Heart right ventricle (tissue), 16 donors: ENCODE results near the gene FRS2. TPM values are rescaled to one million over a fixed set of nuclear protein-coding genes. Genes with fewer than 3 reads are reported as not detected.
"Not testable (repeated sequence)": the region's sequence is repeated elsewhere in the genome, so short reads cannot be mapped to it uniquely, and the experiment has no call there.

Experiments
- ATAC-seq, 8 donors: fragments of 200-7000 bp; cut with Tn5 transposase; one replicate each; pipeline ENCODE4 v1.9.1; 2020; ENCODE audit warnings: mild to moderate bottlenecking in 8 of 8, moderate library complexity in 8 of 8, moderate number of reproducible peaks in 1 of 8
- DNase-seq, 2 donors: peaks; one replicate each; pipeline ENCODE4 v3.0.0-alpha.2; 2020
- H3K27ac ChIP-seq, 10 donors: fragments of 200-600 bp; sonication (generic) in 2 of 10; one replicate each; pipeline versions ENCODE4 v1.5.0 to v1.8.0; 2020 to 2022; ENCODE audit warnings: mild to moderate bottlenecking in 3 of 10
- H3K27me3 ChIP-seq, 7 donors: fragments of 200-600 bp; one replicate each; pipeline ENCODE4 v1.8.0; 2021 to 2022; ENCODE audit warnings: mild to moderate bottlenecking in 2 of 7
- H3K36me3 ChIP-seq, 9 donors: fragments of 200-600 bp; sonication (generic) in 1 of 9; one replicate each; pipeline versions ENCODE4 v1.5.0 to v1.8.0; 2020 to 2022; ENCODE audit warnings: mild to moderate bottlenecking in 2 of 9
- H3K4me1 ChIP-seq, 9 donors: fragments of 200-600 bp; sonication (generic) in 1 of 9; one replicate each; pipeline versions ENCODE4 v1.5.0 to v1.8.0; 2020 to 2022; ENCODE audit warnings: mild to moderate bottlenecking in 4 of 9
- H3K4me3 ChIP-seq, 10 donors: fragments of 200-600 bp; sonication (generic) in 2 of 10; one replicate each; pipeline versions ENCODE4 v1.5.0 to v1.8.0; 2020 to 2022; ENCODE audit warnings: mild to moderate bottlenecking in 7 of 10, moderate library complexity in 2 of 10
- H3K9me3 ChIP-seq, 11 donors: fragments of 200-600 bp in 10 of 11; sonication (generic) in 2 of 11; one replicate each; pipeline versions ENCODE4 v1.5.0 to v1.8.0; 2013 to 2022; ENCODE audit warnings: mild to moderate bottlenecking in 2 of 11, control low read depth in 1 of 11, moderate library complexity in 1 of 11
- WGBS, 2 donors: extraction: QIAGEN DNeasy Blood & Tissue Kit; methylation state at CpG; one replicate each; pipeline ENCODE4 v1.1.7; 2013; ENCODE audit warnings: inconsistent platforms in 1 of 2; 5-methylcytosine and 5-hydroxymethylcytosine counted together
- intact Hi-C, 10 donors: fragments of 100-400 bp; cut with DNase I; formaldehyde crosslinking; loops; one replicate each; pipeline versions ENCODE4 v1.11.1 to v1.14.2; 2022
- polyA plus RNA-seq, 2 donors: library from polyadenylated mRNA; stranded (reverse); fragments of 200-250 nt; gene quantifications; one replicate each; pipeline ENCODE4 v1.2.3, GENCODE V29; 2013
- total RNA-seq, 10 donors: library from RNA; stranded (reverse); fragmentation: NEBNext Ultra II Directional in 3 of 10; extraction: Animal tissue kit (Norgen Biotek cat#: 25700) in 3 of 10; gene quantifications; one replicate each; pipeline versions ENCODE4 v1.2.1 to v1.2.4, GENCODE V29; 2021 to 2023
- TF ChIP-seq, protein P1 (sequence below), 9 donors: fragments of 200-600 bp; sonication (generic) in 2 of 9; IDR thresholded peaks; one replicate each; pipeline versions ENCODE4 v1.5.0 to v1.8.0; 2021 to 2022; ENCODE audit warnings: antibody characterized with exemption in 9 of 9, mild to moderate bottlenecking in 5 of 9, moderate library complexity in 1 of 9
- donor health status: Arrhythmogenic right ventricular cardiomyopathy.
- donor health status: ischemic (EF 13 %, LVEDD 7.1; RV severe dilation, severe dysfunction).
- donor health status: healthy with polysubstance abuse.
- donor health status: DM: no; HTN: yes; CAD: no.
- donor health status: DM: no; HTN: no; CAD: no.
- donor health status: ischemic (EF 25% LVEDD 6.9; RV normal size, moderate dysfunction).
- donor health status: ischemic (EF 25% LVEDD 5.7; RV mildly dilated, moderate dysfunction).
- donor health status: healthy.
- donor health status: DM: yes; HTN: yes; CAD: no.
- donor health status: Ischemic cardiomyopathy.
- donor health status: ischemic (EF 35%, LVEDD 5.7; RV mildly dilated, moderate dysfunction).
- donor health status: nonischemic (EF 11% LVEDD 7.7; RV severe dilation, severe dysfunction).
- donor health status: DM: yes; HTN: yes; CAD: no.
- donor health status: PGD.
- donor health status: ischemic (EF 29% LVEDD 5.4; RV normal size, mild dysfunction).
- donor health status: nonischemic (EF 23%, LVEDD 6.1; RV moderate dilation, normal function).

Gene FRS2
- total and polyA plus RNA-seq, 12 donors: 2.9 to 26.0 (median 19.7) TPM

DNA sequence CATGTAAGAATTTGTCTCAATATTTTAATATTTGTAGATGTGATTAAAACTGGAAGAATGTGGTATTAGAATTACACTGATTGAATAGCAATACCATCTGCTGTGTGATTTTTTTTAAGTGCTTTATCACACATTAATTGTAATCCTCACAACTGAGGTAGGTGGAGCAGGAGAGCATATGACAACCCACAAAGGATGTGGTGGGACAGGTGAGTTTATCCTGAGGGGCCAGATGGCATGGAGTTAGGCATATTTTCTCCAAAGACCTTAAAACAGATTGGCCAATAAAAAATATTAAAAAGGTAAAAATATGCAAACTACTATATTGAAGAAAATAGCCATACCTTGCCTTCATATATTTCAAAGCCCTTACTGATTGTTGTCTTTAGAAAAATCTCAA lies 132.8 kb downstream of the FRS2 start:
- ATAC-seq (no peak), DNase-seq (no peak)
- Histone ChIP-seq H3K9me3 (no peaks in the 10 kb centered on the region), H3K27me3 (no peaks in the 10 kb centered on the region), H3K4me1 (peaks cover 0 to 10% (median 0%) of the 10 kb centered on the region in 9 donors), H3K27ac (no peak overlapping the region), H3K4me3 (no peak overlapping the region), H3K36me3 (peaks cover 0 to 60% (median 32%) of the 10 kb centered on the region in 9 donors)
- TF ChIP-seq, protein P1, sequence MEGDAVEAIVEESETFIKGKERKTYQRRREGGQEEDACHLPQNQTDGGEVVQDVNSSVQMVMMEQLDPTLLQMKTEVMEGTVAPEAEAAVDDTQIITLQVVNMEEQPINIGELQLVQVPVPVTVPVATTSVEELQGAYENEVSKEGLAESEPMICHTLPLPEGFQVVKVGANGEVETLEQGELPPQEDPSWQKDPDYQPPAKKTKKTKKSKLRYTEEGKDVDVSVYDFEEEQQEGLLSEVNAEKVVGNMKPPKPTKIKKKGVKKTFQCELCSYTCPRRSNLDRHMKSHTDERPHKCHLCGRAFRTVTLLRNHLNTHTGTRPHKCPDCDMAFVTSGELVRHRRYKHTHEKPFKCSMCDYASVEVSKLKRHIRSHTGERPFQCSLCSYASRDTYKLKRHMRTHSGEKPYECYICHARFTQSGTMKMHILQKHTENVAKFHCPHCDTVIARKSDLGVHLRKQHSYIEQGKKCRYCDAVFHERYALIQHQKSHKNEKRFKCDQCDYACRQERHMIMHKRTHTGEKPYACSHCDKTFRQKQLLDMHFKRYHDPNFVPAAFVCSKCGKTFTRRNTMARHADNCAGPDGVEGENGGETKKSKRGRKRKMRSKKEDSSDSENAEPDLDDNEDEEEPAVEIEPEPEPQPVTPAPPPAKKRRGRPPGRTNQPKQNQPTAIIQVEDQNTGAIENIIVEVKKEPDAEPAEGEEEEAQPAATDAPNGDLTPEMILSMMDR (IDR thresholded peaks at IDR 0.05): no peak
- intact Hi-C loops: no loop called here

DNA sequence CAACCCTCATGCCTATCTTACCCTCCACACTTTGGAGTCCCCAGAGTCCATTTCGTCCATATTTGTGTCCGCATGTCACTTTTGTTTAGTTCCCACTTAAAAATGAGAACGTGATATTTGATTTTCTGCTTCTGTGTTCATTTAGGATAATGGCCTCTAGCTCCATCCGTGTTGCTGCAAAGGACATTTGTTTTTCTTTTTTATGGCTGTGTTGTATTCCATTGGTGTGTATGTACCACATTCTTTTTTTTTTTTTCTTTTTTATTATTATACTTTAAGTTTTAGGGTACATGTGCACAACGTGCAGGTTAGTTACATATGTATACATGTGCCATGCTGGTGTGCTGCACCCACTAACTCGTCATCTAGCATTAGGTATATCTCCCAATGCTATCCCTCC lies 133.4 kb downstream of the FRS2 start:
- H3K36me3 ChIP-seq: peaks cover 0 to 54% (median 28%) of the 10 kb centered on the region in 9 donors
- not testable (repeated sequence) for H3K4me3 ChIP-seq, H3K9me3 ChIP-seq

DNA sequence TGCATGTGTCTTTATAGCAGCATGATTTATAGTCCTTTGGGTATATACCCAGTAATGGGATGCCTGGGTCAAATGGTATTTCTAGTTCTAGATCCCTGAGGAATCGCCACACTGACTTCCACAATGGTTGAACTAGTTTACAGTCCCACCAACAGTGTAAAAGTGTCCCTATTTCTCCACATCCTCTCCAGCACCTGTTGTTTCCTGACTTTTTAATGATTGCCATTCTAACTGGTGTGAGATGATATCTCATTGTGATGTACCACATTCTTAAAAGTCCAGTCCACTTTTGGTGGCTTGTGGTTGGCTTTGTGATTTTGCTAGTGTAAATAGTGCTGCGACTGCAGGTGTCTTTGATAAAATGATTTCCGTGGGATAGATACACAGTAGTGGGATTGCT lies 134.1 kb downstream of the FRS2 start:
- DNase-seq, H3K27me3 ChIP-seq: not testable (repeated sequence)
- 84 to 87% methylated on average over 2 of the region's 3 CpGs for WGBS, 2 donors

More for the DNA sequence above, 133.4 kb downstream of the FRS2 start:
- H3K27me3 ChIP-seq, H3K27ac ChIP-seq, intact Hi-C loops, DNase-seq, H3K4me1 ChIP-seq, ATAC-seq: not testable (repeated sequence)
- WGBS, 2 donors: 97 to 99% methylated on average over 4 to 5 of the region's 6 CpGs

DNA sequence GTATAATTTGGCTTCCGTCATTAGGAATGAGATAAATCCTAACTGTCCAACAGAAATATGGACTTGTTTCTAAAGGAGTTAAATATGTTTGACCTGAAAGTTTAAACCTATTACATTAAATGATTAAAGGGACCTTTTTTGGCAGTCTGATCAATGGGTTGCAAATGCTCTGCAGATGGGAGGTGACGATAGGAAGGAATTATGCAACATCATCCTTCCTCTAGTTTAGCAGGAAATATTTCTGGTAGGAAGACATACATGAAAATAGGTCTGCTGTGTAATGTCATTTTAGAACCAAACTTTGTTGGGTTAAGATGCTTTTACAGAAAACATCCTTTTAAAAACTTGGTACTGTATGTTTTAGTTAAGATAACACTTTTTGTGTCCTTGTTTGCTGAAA lies 137.9 kb downstream of the FRS2 start:
- TF ChIP-seq, protein P1 (IDR thresholded peaks at IDR 0.05): no peak
- H3K27me3 ChIP-seq: no peaks in the 10 kb centered on the region
- peak overlapping the region in 7 of 10 donors; percentile 17 to 79 (median 65) for H3K27ac ChIP-seq
- H3K9me3 ChIP-seq: no peaks in the 10 kb centered on the region
- intact Hi-C loops: loop anchor here in 1 of 10 donors (5.0 kb wide), 1 partner anchor 34 kb away; no protein-coding TSS in a partner anchor
- DNase-seq (no peak), ATAC-seq (no peak)
- 24 to 30% methylated on average over 2 of the region's 2 CpGs for WGBS, 2 donors
- peak overlapping the region in 9 of 10 donors; percentile 27 to 56 (median 45) for H3K4me3 ChIP-seq
- H3K4me1 ChIP-seq: peaks cover 0 to 22% (median 5%) of the 10 kb centered on the region in 9 donors
- peaks cover 0 to 8% (median 0%) of the 10 kb centered on the region in 9 donors for H3K36me3 ChIP-seq

More for the DNA sequence above, 134.1 kb downstream of the FRS2 start:
- not testable (repeated sequence) for H3K4me3 ChIP-seq, H3K27ac ChIP-seq, H3K4me1 ChIP-seq, ATAC-seq, H3K9me3 ChIP-seq
- H3K36me3 ChIP-seq: peaks cover 0 to 47% (median 22%) of the 10 kb centered on the region in 9 donors
- intact Hi-C loops: loop anchor here in 1 of 10 donors (2.0 kb wide), 1 partner anchor 39 kb away; no protein-coding TSS in a partner anchor

DNA sequence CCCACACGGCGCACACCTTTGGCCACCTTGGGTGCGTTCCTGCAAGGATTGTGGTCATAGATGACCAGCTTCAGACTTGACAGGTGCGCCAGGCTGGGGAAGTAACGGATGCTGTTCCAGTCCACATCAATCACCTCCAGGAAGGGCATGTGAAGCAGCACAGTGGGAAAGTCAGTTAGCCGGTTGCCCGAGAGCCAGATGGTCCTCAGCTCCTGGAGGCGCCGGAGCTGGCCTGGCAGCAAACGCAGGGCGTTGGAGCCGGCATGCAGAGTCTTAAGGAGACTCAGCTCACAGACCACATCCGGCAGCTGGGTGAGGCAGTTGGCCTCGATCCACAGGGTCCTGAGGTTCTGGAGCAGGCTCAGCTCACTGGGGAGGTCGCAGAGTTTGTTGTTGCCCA lies 139.9 kb downstream of the FRS2 start:
- H3K27me3 ChIP-seq: no peaks in the 10 kb centered on the region
- H3K4me3 ChIP-seq: peak overlapping the region in 9 of 10 donors; percentile 27 to 56 (median 45)
- peaks cover 0 to 5% (median 0%) of the 10 kb centered on the region in 11 donors for H3K9me3 ChIP-seq
- TF ChIP-seq, protein P1 (IDR thresholded peaks at IDR 0.05): no peak
- peak in 7 of 8 donors; percentile 19 to 64 (median 31) for ATAC-seq
- no peak for DNase-seq
- 50 to 66% methylated on average over 15 of the region's 15 CpGs for WGBS, 2 donors
- H3K36me3 ChIP-seq: no peaks in the 10 kb centered on the region
- peak overlapping the region in 9 of 10 donors; percentile 29 to 79 (median 73) for H3K27ac ChIP-seq
- intact Hi-C loops: no loop called here
- H3K4me1 ChIP-seq: peaks cover 0 to 17% (median 5%) of the 10 kb centered on the region in 9 donors
